Jurkat, Clone E6-1 (cell line): ENCODE measurements around the gene PABPN1L.

Experiments
- DNase-seq: peaks from one replicate; pipeline ENCODE4 v3.0.0-alpha.2; 2011; ENCODE audit warnings: low read depth, low spot score
- H3K4me3 ChIP-seq: 2 replicates; pipeline ENCODE4 v1.5.1; 2011; ENCODE audit warnings: mild to moderate bottlenecking, low read length, control low read depth, moderate library complexity

PABPN1L gene

DNA sequence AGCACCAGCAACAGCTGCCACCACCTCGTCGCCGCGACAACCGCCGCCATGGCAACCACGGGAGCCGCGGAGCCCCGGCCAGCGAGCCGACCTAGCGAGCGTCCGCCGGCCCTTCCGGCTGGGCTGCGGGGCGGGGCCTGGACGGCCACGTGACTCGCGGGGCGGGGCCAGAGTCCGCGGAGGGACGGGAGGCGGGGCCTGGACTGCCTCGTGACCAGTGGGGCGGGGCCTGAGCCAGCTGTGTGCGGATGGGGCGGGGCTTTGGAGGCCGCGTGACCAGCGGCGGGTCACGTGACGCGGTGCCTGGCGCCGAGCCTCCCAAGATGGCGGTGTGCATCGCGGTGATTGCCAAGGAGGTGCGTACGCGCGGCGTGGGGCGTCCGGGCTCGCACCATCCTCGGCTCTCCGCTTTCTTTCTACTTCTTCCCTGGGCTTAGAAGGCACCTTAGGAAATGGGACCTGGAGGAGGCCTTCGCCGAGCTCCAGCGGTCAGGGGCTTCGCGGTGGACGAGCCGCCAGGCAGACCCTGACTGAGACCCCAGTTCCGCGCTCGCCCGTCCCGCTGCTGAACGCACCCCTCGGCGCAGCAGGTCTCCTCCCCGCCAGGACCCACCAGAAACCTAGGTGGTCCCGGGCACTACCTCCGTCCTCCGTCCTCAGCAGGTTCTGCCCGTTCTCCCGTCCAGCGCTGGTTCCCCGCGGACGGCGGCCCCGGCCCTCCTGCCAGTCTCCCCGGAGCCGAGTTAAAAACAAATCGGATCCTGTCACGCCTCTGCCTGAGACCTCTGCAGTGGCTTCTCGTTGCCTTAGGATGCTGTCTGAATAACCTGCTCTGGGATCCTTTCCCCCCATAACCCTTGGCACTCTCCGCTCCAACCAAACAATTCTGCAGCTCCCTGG, 9.4 kb downstream of the PABPN1L start, which contains the start of the genes GALNS and TRAPPC2L:
Gene GALNS, minus strand, starts transcription at position 120 of the 900 bp plus-strand sequence. Its CDS starts 70 bp downstream, at position 50.
Gene TRAPPC2L, plus strand, starts transcription at position 300 of the 900 bp plus-strand sequence. Its CDS starts 24 bp downstream, at position 324.
- peak; percentile 85 for DNase-seq
- peak within 1 kb of the TSS; percentile 95 for H3K4me3 ChIP-seq

DNA sequence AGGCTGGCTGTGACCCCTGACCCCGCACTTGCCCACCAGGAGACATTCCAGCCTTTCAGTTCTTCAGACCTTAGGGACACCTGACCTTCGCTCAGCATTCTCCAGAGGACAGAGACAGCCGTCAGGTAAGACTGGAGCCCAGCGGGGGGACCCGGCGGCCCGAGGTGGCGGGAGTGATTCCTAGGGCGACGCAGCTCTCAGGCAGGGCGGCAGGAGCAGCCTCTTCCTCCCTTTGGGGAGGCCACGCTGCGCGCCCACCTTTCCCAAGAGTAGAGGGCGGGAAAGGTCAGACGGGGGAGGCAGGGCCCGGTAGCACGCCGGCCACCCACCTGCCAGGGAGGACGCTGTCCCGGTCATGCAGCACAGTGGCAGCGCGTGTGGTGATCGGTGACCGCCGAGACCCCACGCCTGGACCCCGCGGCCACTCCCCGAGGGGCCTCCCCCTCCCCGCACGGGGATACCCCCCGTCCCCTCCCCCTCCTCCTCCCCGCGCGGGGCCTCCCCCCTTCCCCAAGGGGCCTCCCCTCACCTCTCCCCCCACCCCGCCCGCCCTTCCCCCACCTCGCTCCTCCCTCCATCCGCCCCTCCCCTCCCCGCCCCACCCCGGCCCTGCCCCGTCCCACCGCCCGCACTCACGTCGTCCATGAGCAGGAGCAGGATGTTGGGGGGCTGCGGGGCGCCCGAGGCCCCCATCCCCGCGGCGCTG, 10.2 kb downstream of the PABPN1L start:
- DNase-seq: no peak

DNA sequence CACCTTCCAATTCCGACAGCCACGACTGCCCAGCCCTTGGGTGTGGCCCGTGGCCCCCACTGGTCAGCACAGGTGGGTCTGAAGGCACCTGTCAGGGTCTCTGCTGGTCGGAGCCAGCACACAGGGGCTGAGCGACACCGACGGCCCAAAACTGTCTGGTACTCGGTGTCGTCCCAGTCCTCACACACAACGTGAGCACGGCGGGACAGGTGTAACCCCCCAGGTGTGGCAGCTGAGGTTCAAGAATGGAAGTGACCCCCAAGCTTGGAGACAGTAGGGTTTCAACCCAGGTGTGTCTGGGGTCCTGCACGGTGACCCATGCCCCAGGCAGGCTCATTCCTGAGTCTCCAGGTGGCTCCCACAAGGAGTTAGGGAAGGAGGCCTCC, 10.7 kb downstream of the PABPN1L start:
- no peak overlapping the region for H3K4me3 ChIP-seq
- DNase-seq: no peak

More for the DNA sequence above, 10.2 kb downstream of the PABPN1L start:
- peak overlapping the region; percentile 95 for H3K4me3 ChIP-seq

DNA sequence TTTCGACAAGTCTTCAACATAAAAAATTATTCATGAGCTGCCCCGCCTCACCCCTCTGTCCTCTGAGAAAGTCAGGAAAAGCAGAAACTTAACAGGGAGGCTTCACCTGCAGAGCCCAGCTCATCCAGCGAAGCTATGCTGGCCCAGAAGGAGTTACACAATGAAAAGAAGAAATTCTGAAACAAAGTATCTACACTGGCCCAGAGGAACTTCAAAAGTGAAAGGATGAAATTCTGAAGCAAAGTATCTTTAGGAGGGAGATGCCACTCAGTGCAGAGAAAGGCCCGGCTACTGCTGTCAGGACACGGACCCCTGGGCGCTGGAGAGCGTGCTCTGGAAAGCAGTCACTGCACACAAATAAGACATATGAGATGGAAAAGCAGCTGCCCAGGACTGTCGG, 11.3 kb downstream of the PABPN1L start:
- DNase-seq: no peak

DNA sequence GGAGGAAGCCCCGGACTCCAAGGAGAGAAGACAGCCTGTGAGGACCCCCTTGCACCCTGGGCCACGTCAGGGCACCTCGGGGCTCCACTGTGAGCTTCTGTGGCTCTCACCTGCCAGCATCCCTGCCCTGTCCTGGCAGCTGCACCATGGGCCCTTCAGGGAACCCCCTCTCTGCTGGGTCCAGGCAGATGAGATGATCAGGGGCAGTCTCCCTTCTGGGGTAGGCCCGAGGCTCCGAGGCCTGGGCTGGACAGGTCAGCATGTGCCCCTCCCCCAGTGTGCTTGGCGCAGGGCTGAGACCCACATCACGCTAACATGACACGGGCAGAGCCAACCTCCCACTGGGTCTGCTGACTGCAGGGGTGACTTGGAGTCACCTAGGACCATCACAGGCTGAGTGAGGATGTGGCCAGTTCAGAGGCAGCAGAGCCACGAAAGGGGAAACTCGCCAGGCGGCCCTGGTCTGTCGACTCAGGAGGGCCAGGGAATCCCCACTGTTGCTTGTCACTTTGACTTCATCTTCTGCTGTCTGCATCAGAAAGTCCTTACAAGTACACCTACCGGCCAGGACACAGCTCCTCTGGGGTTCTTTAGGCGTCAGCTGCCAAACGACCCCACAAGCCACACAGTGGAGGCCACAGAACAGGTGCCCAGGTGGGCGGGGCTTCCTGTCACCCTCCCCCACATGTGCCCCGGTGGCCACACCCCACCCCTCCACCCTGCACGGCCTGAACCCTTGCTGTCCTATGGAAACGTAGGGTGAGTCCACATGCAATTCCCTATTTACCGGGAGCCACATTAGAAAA, 12.0 kb downstream of the PABPN1L start:
- H3K4me3 ChIP-seq: no peak overlapping the region
- peak; percentile 41 for DNase-seq

More for the DNA sequence above, 11.3 kb downstream of the PABPN1L start:
- no peak overlapping the region for H3K4me3 ChIP-seq

DNA sequence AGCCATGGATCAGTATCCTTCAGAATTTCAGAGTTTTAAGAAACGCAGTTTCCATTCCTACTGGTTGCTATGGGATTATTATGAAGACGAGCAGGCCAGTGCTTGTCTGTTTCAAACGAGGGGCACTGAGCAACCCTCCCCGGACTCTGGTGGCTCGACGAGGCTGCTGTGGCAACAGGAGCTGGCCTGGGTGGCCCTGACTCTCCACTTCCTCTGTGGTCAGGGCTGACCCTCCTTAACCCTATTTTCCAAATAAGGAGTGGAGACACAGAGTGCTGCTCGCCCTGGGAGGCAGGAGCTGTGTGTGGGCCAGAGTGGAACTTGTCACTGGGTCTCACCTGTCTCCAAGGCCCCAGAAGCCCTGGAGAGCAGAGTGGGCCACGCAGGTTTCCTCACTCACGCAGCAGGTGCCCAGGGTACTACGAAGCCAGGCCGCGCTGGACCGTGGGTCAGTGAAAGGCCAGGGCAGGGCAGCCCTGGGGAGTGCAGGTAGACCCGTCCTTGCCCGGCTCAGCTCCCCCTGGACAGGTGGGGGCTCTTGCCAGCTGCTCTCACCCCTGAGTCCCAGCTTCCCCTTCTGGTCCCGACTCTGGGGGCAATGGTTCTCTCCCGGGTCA, 13.0 kb downstream of the PABPN1L start:
- DNase-seq: no peak
- H3K4me3 ChIP-seq: no peak overlapping the region

DNA sequence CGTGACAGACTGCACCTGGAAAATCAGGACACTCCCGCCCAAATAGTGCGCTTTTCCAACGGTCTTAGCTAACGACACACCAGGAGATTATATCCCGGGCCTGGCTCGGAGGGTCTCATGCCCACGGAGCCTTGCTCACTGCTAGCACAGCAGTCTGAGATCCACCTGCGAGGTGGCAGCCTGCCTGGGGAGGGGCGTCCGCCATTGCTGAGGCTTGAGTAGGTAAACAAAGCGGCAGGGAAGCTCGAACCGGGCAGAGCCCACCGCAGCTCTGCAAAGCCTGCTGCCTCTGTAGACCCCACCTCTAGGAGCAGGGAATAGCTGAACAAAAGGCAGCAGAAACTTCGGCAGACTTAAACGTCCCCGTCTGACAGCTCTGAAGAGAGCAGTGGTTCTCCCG, 14.8 kb downstream of the PABPN1L start:
- no peak for DNase-seq
- H3K4me3 ChIP-seq: no peak overlapping the region

DNA sequence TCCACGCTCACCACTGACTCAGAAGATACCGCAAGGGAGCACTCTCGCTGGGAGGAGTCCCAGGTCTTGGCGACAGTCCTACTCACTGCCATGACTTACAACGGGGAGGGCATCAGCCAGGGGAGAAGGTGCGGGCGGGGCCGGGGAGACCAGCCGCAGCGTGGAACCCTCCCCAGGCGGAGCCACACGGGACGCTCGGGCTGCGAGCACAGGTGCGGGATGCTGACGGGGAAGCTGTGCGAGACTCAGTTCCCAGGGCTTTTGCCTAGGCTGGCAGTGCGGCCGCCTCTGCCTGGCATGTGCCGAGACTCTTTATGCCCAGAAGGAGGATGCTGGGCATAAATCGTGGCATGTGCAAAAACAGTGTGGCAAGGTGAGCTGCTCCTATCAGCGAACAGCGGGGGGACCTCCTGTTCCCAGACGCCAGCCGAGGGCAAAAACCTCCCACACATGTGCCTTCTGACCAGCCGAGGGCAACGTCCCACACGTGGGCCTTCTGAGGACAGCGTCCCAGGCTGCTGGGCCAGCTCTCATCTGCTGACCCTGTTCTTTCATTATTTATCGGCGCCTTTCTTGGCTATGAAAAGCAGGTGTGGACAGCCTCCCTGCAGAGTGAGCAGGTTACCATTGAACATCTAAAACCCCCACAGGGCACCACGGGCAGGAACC, 15.8 kb downstream of the PABPN1L start:
- no peak for DNase-seq
- no peak overlapping the region for H3K4me3 ChIP-seq

DNA sequence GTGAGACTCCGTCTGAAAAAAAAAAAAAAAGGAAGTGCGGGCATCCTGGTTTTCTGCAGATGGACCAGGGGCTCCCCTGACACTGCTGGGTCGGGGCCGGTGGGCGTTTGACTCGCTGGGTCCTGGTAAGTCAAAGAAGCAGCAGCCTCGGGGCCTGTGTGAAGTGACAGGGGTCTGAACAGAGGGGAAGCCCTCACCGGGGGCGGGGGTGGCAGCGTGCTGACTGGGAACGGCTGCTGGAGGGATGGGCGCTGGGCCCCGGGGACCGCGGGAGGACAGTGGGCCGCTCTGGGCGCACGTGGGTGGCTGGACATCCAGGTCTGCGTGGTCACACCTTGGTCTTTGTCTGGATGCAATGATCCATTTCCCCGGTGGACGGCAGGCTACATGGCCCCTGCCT, 17.9 kb downstream of the PABPN1L start:
- no peak overlapping the region for H3K4me3 ChIP-seq
- DNase-seq: no peak

DNA sequence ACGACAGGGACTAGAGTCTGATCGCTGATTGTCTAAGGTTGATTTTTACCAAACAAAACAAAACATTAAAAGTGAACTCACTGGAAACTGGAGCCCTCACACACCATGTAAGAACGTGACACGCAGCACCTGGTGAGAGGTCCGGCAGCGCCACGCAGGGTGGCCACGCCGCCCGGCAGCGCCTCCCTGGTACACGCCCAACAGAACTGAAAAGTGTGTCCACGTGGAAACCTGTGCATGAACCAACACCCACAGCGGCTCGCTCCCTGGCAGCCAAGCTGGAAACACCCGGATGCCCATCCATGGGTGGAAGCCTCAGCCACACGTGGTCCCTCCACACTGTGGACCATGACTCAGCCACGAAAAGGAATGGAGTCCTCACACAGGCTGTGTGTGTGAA, 18.8 kb downstream of the PABPN1L start:
- no peak for DNase-seq

DNA sequence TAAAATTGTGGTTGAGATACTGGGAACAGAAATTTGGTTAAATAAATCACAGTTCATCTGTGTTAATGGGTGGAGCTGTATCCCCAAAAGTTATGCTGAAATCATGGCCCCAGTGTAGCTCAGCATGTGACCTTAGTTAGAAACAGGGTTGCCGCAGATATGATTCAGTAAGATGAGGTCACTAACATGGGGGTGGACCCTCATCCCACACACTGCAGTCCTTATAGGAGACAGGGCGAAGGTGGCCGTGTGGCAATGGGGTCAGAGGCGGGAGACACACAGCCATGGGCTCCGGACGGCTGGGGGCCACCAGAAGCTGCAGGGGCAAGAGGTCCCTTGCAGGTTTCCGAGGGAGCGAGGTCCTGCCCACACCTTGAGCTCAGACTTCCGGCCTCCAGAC, 20.4 kb downstream of the PABPN1L start:
- DNase-seq: no peak
- H3K4me3 ChIP-seq: no peak overlapping the region

More for the DNA sequence above, 18.8 kb downstream of the PABPN1L start:
- no peak overlapping the region for H3K4me3 ChIP-seq

DNA sequence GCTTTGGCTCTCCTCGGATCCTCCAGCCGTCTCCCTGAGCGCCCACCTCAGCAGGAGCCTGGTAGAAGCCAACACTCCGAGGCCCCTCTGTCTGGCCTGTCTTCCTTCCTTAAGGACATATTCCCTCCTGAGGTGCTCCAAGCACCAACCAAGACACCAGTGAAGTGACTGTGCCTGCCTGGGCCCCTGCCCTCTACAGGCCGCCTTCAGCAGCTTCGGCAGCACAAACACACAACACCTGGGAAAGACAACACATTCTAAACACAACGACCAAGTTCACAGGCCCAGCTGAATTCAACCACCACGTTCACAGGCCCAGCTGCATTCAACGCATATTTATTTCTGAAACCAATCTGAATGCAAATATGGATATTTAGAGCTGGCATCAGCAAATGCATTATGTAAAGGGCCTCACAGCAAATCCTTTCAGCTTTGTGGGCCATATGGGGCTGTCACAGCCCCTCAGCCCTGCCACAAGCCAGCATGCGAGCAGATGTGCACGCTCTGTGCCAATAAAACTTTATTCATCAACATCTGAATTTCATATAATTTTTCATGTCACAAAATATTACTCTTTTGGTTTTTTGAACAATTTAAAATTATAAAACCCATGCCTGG, 21.9 kb downstream of the PABPN1L start:
- no peak overlapping the region for H3K4me3 ChIP-seq
- no peak for DNase-seq

DNA sequence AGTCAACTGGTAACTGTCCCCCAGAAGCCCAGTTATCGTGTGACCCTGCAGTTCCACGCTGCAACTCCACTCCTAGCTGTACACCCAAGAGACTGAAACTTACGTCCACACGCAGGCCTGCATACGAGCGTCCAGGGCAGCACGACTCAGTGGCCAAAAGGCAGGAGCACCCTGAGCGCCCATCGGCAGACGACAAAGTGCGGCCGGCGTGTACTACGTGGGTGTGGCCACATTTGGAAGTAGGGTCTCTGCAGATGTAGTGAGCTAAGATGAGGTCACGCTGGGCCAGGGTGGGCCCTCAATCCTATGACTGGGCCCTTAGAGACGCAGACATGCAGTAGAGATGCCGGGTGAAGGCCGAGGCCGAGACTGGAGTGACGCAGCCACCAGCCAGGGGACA, 23.2 kb downstream of the PABPN1L start:
- DNase-seq: no peak
- H3K4me3 ChIP-seq: no peak overlapping the region

DNA sequence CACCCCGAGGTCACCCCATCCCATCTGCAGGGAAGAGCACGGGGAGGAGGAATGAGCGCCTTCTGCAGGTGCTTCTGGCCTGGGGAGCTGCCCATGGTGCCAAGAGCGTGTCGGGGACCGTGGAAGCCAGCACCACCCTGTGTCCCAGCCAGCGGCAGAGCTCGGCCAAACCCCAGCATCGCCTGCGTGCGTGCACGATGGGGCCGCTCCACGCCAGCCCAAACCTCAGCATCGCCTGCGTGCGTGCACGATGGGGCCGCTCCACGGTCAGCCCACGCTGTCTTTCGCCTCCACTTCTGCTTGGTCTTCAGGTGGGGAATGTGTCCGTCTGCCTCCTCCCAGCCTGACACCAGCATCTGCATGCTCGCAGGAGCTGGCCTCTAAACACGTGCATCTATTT, 23.7 kb downstream of the PABPN1L start:
- no peak for DNase-seq
- no peak overlapping the region for H3K4me3 ChIP-seq

DNA sequence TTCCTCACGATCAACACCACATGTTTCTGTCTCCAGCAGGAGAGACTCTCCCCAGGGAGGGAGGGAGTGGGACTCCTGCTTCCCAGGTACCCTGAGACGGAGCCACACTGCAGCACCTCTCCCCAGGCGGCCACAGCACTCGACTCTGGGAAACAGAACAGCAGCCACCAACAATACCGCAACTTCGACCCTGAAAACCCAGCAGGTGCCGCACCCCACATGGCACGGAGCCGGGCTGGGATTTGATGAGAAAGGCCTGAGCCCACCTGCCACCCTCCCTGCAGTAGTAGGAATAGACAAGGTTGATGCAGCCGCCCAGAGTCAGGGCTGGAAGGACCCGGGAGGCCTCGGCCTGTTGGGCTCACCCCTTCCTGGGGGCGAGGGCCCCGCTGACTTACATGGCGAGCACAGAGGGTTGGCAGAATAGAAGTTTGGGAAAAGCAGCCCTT, 24.1 kb downstream of the PABPN1L start:
- no peak overlapping the region for H3K4me3 ChIP-seq

DNA sequence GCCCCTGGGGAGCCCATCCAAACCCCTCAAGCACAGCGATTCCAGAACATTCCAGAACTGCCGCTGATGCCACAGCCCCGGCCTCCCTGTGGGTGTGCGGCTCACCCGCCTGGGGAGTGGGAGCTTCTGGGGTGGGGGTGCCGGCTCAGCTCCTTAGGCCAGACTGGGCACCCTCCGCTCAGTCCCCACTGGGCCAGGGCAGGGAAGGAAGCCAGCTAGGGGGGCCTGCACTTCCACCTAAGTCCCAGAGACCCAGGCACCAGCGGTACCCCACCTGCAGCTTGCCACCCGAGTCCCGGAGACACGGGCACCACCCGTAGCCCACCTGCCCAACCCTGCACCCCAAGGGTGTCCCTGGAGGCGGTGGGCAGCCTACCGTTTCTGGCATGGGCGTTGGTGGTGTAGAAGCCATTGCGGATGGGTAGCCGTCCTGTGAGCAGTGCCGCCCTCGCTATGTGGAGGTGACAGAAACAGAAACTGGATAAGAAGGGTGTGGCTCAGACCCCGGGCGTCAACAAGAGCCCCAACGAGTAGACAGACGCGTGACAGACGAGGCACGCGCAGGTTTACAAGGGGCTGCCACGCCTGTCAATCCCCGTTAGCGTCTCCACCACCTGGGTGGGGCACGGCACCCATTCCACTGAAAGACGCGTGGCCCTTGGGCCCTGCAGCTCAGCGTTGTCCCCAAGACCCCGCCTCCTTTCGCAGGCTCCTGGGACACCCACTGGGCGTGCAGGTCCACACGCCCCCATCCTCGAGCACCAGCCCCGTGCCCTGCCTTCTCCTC, 24.7 kb downstream of the PABPN1L start:
- H3K4me3 ChIP-seq: no peak overlapping the region
- DNase-seq: no peak

More for the DNA sequence above, 24.1 kb downstream of the PABPN1L start:
- no peak for DNase-seq

DNA sequence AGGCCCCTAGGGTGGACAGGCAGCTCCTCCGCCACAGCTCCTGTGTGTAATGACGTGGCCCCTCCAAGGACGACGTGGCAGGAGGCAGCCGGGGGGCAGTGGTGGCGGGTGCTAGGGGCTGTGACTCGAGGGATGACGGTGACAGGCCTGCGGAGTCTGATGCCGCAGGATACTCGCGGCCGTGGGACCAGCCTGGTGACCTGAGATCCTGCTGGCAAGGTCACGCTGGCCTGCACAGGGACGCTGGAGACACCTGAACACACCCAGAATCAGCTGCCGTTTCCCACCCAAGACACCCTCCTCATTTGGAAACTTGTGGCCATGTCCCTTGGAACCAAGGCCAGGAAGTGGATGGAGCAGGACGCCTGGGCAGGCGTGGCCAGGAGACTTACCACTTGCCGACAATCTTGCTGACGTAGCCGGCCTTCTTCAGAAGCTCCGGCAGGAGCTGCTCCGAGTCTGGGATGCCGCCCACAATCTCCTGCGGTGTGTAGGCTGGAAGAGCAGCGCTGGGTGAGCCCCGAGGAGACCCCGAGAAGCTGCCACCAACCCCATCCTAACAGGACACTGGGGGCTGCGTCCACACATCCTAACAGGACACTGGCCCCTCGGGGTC, 25.8 kb downstream of the PABPN1L start:
- DNase-seq: no peak
- H3K4me3 ChIP-seq: no peak overlapping the region
